Fibroblast of upper back skin (primary cell): ENCODE measurements around the gene LAMA4.
"Not testable (repeated sequence)": the region's sequence is repeated elsewhere in the genome, so short reads cannot be mapped to it uniquely, and the experiment has no call there.

ENCODE experiments used
- DNase-seq: peaks from one replicate; pipeline ENCODE4 v3.0.0-alpha.2; 2013

LAMA4 gene

DNA sequence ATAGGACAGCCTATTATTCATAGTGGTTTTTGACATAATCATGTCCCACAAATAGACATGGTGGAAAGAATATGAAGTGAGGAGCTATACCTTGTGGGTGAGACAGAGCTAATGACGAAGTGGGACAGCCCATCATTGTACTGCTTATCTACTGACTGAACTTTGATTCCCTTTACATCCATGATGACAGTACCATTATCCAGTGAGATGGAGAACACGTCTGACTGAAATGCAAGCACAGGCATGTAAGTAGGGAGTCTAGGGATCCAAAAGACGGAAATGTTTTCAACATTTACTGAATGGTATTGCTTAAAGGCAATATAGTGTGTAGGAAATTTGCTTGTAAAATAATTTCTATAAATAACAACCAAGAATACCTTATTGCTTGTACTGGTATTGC lies 123.5 kb downstream of the LAMA4 start:
- DNase-seq = no peak

DNA sequence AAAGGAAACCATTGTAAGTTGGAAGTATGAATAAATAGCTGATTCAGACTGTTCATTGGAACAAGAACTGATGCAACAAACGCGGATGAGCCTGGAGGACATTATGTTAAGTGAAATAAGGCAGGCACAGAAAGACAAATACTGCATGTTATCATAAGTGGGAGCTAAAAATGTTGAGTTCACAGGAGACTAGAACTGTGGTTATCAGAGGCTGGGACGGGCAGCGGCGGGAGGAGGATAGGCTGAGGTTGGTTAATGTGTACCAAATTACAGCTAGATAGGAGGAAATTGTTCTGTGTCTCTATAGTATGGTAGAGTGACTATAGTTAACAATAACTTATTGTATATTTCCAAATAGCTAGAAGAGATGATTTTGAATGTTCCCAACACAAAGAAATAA lies 126.2 kb downstream of the LAMA4 start:
- DNase-seq = no peak

DNA sequence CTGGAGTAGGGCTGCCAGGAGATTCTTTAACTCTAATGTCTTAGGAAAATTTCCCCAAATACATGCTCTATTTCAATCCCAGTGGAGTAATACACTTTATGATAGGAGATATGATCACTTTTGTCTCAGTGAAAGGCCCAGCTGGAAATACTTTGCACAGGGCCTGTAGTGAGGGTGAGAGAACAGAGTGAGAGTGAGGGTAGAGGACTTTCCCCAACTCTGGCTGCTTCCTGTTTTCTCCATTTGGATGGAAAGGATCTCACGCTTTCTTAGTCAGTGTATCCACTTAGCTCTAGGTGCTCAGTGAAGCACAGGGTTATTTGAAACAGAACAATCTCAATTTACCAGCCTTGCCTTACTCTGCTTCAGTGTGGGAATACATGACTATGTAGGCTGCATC lies 130.4 kb downstream of the LAMA4 start:
- no peak for DNase-seq

DNA sequence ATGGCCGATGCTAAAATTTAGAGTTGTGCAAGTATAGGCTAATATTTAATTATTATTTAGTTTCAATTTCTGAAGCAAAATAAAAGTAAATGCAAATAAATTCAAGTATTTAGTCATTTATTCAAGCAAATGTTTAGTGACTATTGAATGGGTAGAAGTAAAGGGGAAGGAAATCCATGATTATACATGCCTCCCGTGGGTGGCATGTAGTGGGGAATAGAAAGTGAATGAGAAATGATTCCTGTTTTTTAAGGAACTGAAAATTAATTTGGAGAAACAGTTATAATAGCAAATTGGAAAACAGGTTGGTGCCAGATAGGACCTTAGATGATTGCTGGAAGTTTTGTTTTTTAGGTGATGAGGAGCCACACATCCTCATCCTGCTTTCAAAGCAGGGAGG lies 131.6 kb downstream of the LAMA4 start:
- DNase-seq = no peak

DNA sequence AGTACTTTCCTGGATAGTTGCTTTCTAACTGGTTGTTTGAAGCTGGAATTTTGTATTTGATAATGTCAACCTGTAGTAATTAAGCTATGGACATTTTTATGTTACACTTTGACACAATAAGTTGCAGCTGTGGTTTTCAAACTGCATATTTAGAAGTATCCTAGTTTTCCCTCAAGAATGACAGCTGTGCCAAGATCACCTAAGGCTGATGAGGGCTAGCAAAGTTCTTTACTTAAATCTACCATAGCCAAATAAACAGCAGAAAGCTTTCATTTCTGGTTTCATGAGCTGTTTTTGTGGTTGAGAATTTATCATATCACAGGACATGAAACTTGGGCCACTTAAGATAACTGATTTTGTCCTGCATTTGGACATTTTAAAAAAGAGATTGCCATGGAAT lies 136.3 kb downstream of the LAMA4 start:
- DNase-seq = no peak

DNA sequence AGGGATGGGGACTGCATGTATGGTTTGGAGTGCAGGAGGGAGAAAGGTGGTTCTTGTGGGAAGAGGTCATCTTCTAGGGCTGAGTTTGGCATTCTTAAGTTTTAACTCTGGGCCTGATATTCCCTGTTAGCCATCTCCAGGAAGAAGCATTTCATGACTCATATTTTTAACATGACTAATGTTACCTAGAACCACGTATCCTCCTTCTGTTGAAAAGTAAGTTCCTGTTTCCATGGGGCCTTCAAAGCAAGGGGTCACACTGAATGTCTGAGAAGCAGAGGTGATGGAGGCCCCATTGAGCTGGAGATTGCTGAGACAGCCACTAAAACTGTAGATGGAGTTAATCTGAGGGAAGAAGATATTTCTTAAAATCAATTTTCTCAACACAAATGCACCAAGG lies 136.8 kb downstream of the LAMA4 start:
- peak; percentile 43 for DNase-seq

DNA sequence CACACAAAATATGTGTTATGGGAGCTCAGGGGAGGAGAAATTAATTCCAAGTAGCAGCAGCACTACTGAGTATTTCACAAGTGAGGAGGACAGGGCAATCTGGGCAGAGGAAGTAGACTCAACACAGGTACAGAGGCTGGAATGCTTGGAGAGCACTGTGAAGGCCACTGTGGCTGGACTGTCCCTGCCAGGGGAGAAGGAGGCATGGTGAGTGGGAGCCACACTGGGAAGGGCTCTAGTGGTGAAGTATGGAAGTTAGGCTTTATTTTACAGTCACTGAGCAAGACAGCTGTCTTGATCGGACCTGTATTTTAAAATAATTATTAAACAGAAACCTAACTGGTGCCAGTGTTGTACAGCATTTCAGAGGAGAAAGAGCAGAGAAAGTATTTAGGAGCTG lies 138.1 kb downstream of the LAMA4 start:
- DNase-seq = no peak

DNA sequence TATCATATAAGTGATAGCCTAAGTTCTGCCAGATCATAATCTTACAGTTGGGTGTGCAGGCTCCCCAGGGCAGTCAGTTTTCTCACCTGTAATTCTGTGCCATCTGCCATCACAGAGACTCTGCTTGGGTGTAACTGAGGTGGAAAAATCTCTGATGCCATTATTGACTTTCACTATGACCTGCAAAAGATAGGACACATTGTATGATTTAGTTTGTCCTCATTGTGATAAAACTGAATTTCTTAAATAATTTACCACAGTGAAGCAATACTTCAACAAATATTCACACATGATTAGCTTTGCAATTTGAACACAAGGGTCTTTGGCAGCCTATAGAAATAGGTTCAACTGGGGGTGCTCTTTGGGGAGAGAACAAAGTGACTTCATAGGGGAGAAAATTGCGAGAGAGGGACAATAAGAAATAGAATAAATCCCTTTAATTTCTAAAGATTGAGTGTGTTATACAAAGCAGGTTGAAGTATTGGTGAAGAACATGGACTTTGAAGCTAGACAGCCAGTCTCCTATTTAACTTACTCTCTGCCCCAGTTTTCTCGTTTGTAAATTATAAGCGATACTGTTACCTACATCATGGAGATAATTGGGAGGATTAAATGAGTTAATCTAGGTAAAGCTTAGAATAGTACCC lies 139.7 kb downstream of the LAMA4 start:
- DNase-seq = no peak

DNA sequence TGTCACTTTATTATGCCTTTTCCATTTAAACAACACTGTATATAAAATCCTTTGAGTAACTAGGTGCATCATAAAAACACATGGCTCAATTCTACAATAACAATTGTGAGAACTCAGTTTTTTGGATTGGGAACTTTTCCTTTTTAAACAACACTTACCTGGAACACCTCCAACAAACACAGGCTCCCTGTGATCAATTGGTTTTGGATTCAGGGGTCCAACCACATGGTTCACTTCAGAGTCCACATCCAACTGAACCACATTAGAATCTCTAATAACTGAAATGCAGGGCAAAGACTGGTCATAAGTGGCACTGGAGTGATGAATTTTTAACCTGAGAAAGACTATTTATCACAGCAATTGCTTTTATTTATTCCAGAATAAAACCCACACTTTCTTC lies 140.4 kb downstream of the LAMA4 start:
- DNase-seq = no peak

DNA sequence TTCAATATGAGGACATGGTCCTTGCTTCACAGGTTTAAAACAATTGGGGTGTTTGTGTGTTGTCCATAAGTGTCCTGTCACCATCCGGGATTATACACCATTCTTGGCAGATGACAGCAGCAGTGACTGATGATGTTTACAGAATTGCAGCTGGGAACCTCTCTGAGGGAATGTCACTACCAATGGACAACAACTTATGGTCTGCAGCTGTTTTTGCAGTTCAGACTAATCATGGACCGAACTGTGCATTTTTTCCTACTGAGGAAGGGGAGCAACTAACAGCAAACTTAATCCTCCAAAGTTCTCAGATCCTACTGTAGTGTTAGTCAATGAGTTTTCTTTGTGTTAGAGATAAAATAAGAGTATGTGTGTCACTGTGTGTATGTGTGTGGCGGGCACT lies 140.9 kb downstream of the LAMA4 start:
- DNase-seq = no peak

DNA sequence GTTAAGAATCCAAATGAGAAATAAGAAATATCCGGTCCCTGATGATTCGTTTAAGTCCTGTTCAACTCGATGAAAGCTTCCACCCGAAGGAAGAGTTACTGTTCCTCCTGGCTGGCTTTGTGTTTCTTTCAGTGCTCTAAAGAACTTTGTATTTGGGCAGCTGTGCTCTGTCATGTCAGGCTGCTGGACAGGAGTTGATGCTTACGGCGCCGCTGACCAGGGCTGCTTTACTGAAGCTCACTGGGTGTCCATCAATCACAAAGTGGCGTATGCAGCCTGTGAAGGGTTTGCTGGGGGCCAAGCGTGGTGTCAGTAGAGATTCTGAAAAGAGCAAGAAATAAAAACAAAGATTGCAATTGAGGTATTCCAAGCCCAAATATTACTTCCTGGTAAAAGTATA lies 145.1 kb downstream of the LAMA4 start:
- peak; percentile 1 for DNase-seq

DNA sequence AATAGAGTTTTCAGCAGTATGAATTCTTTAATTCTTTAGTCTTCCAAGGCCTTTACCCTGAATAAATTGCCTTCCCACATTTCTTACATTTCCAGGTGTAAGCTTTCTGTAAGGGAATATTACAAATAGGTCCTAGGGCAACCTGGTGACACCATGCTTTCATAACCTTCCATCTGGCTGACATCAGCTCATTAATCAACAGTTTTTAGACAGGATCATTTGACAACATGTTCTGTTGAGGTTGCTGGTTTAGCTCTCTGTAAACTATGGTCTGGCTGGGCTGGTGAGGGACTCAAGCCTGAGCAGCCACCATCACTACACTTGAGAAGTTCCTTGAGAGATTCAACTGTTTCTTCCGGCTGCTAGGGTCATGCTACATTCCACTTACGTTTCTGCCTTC lies 147.8 kb downstream of the LAMA4 start:
- DNase-seq = no peak

DNA sequence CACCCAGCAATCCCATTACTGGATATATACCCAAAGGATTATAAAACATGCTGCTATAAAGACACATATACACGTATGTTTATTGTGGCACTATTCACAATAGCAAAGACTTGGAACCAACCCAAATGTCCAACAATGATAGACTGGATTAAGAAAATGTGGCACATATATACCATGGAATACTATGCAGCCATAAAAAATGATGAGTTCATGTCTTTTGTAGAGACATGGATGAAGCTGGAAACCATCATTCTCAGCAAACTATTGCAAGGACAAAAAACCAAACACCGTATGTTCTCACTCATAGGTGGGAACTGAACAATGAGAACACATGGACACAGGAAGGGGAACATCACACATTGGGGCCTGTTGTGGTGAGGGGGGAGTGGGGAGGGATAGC lies 148.3 kb downstream of the LAMA4 start:
- not testable (repeated sequence) for DNase-seq

DNA sequence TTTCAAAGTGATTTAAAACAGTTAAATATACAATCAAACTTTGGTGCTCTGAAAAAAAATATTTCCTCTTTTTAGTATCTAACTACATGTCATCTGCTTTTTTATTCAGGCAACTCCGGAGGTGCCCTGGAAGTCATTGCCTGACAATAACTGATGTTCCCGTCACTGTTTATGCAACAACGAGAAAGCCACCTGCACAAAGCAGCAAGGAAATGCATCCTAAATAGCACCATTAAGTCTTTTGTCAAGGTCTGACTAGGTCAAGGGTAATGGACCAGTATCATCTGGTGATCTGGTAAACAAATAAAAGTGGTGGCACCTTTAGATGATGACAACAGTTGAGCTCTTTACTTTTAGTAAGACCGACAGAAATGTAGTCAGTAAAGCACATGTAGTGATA lies 153.8 kb downstream of the LAMA4 start:
- no peak for DNase-seq

DNA sequence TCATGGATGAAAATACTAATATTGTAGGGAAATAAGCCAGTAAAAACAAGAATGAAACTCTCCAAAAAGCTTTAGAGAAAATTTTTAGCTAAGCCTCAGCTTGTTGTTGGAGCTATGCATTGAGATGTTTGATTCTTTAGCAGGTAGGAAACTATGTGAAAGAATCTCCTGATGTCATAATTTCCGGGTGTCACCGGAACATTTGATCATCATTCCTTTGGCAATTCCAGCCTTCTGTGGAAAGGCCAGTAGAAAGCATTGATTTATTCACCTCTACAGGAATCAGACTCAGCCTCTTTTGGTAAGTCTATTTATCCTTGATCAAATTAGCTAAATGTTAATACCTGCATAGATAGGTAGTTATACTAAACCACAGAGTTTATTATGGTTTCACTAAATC lies 157.5 kb downstream of the LAMA4 start:
- DNase-seq = no peak

DNA sequence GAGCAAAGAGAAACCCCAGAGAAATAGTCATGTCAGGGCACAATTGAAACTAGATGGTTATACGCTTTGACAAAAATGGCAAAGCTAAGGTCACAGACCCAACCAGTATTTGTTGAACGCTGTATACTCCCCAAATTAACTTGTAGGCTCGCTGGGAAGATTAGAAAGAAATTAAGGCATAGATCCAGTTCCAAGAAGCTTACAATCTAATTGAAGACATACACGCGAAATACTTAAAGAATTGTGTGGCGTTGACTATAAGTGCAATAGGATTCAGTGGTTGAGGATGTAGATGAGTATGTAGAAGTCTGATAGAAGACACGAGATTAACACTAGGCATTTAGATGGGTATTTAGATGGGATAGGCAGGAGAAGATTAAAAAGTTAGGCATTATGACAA lies 166.5 kb downstream of the LAMA4 start:
- DNase-seq = no peak

DNA sequence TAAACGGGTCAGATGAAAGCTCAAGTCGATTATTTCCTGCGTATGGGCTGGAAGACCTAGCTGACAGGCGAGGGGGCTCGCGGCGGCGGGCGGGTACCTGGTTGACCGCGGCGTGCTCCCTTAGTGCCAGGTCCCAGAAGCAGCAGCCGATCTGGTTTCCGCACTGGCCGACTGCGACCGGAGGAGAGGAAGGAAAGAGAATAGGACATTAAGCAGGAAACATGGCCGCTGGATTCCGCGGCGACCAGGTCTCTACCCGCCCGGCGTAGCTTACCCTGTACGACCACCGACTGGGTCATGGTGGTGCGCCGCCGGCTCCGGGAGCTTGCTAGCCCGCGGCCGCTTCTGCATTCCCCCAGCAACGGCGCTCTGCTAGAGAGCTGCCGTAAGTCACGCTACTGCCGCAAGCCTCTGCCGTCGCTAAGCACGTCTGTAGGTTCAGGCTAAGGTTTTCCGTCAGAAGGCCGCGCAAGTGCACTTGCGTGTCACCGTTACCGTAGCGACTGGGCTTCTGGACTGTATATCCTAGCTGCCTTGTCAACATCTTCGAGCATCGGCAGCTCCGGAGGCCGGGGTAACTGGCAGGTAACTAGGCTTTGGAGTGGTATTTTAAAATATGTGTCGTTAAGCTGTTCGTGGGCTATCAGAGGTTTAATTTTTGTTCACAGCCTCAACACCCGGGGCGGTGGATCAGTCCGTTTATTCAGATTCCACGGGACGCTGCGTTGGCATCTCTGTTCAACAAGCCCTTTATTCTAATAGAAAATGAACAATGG lies 167.0 kb downstream of the LAMA4 start, which contains the start of the genes FAM229B and TUBE1:
FAM229B (plus strand) TSS at position 456 of the 776 bp plus-strand sequence. CDS start 11,693 bp downstream, outside the sequence.
TUBE1 (minus strand) TSS at position 347 of the 776 bp plus-strand sequence; CDS start at position 299, 48 bp downstream.
- peak; percentile 96 for DNase-seq

DNA sequence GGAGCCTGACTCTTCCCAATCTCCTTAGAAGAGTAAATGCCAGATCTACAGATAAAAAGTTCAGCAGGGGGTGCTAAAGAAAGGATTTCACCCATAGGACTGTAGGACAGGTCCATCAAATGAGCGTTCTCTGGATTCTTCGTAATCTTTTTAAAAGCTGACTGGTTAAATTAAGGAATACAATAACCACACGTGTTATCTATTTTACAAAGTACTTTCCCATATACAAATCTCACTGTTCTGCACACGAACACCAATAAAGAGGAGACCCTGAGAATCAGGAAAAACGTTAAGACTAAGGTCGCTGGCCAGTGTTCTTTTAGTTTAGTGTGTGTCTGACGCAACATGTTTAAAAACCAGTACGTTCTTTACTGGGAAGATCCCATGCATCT lies 167.6 kb downstream of the LAMA4 start:
- DNase-seq = peak; percentile 65

DNA sequence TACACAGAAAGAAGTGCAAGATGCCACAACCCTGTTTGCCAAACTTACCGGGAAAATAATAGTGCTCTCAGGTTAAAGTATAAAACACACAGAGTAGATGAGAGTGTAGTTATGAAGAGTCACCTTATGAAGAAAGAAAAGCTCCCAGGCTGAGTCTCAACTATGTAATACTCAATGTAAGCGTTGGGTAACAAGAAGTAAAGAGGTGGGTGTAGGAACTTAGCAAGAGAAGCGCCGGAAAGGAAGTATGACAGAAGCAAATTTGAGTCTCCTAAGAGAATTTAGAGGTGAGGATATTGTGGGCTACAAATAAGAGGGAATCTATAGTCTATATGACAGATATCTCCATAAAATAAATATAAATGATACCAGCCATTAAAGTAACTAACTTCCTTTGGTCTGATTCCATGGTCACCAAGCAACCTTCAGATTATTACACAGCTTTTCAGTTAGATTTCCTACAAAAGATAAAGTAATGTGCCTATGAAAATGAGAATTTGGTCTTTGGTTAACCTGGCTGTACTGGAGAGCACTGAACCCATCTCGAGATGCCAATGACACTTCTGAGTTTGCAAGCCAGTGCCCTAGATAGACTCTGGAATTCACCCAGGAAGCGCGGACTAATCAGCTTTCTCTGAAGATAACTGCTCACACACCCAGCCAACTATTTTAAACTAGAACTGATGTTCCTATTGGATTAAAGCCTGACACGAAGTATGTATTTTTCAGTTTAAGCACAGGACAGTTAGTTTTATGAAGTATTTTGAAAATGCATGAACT lies 168.9 kb downstream of the LAMA4 start:
- DNase-seq = no peak

DNA sequence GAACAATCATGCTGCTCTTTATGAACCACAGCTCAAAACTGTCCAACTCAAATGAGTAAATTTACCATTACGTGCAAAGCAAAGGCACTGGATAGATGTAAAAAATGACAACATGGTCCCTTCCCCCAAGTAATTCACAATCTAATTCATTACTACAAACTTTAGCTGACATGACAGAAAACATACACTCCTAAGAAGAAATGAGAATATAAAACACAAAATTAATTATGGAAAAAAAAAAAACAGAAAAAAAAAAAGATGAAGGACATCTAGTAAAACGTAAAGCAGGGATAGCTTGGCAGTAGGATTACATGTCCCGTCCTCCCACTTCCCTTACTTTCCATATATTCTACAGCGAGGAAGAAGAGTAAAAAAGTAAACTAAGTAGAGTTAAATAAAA lies 172.8 kb downstream of the LAMA4 start:
- no peak for DNase-seq

DNA sequence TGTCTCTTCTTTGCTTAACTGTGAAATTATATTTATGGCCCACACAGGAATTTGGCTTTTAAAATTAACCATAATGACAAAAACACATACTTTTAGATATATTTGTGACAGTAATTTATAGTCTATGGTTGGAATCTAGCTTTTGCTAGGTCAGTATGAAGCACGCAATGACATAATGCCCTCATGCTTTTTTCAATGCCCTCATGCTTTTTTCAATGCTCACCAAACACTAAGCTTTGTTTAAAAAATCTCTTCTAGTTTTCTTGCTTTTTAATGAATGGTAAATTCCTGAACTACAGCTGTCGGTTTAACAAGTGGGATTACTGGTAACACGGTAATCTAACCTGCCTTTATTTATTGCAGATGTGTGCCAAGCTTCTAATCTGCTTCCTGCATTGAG lies 187.8 kb downstream of the LAMA4 start:
- DNase-seq = no peak

DNA sequence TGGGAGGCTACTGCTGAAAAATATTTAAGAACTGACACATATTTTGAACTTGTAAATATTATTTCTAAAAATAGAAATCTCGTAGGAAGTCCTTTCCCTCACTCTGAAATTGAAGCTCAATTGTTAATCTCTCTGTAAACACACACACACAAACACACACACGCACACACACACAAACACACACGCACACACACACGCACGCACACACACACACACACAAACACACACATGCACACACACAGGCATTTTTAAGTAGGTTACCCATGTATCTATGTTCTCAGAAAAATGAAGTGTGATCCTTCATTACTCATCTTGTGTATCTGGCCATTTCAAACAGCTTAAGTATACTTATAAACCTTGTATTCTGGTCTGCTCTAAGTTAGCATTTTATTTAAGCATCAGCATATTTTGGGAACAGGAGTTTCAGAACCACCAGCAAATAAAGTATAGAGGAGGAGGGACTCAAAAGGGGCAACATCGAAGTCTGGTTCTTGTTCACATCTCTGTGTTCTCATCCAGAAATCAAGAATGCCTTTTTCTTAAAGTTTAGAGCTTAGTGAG lies 188.9 kb downstream of the LAMA4 start:
- no peak for DNase-seq

DNA sequence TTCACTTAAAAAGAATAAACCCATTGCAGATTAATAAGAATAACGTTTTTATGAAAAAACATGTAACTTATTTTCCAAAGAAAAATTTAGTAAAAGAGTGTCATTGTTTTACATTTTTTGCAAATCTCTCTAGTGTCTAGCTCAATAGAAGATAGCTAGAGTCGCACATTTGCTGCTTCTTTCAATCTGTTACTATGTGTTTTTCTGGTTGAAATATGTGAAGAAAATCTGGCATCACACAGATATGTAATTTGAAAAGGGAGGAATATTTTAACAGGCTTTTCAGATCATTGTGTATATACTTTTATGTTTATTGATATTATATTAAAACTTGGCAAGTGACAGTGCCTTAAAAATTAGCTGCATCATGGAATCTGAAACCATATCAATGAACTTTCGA lies 191.4 kb downstream of the LAMA4 start:
- DNase-seq = no peak
